NCI-H226 (cell line): ENCODE measurements around the gene NMRK1.

Experiments
- DNase-seq: peaks from one replicate; pipeline ENCODE4 v3.0.0-alpha.2; 2015

NMRK1 gene

DNA sequence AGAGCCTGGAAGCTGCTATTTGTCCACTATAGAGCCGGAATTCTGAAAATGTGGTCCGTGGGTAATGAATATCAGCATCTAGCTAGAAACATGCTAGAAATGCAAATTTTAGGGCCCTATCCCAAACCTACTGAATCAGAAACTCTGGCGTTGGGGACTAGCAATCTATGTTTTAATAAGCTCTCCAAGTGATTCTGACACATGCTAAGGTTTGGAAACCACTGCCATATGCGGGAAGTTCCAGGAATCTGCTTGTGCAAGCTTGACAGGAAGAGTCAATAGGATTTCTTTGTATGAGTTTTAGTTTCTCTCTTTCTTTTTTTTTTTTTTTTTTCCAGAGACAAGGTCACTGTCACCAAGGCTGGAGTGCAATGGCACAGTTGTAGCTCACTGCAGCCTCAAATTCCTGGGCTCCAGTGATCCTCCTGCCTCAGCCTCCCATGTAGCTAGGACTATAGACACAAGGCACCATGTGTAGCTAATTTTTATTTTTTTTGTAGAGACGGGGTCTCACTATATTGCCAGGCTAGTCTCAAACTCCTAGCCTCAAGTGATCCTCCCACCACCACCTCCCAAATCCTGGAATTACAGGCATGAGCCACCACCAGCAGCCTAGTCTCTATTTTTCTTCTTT lies 33.5 kb downstream of the NMRK1 start:
- no peak for DNase-seq

DNA sequence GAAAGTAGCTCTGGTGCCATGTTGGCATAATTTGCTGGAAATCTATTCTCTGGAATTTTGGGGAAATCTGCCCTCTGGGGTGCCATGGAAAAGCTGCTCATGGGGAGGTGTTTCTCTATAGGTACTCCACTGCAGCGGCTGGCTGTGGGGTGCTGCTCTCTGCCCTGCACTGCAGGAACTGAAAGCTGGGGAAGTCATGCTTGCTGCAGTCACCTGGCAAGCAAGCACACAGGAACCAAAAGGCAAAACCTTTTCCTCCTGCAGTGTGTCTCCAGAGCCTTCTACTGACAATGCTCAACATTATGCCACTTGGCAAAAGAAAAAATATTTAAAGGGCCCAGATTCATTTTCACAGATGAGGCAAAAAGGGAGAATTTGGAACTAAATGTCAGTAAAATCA lies 34.1 kb downstream of the NMRK1 start:
- no peak for DNase-seq

DNA sequence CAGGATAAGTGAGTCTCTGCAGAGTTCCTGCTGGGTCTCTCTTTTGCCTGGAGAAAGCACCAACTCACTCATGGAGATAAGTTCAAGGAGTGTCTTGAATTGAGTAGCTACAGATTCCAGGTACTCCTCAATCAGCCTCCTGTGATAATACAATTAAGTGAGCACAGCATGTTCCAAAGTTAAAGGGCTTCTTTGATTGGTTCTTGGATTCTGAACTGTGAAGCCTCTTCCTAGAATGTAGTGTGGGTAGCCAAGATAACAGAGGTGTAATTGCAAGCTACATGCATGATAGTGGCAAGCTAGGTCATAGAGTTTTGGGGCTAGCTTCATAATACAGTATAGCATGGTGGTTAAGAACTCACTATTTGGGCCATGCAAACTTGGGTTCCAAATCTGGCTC lies 36.7 kb downstream of the NMRK1 start:
- no peak for DNase-seq

DNA sequence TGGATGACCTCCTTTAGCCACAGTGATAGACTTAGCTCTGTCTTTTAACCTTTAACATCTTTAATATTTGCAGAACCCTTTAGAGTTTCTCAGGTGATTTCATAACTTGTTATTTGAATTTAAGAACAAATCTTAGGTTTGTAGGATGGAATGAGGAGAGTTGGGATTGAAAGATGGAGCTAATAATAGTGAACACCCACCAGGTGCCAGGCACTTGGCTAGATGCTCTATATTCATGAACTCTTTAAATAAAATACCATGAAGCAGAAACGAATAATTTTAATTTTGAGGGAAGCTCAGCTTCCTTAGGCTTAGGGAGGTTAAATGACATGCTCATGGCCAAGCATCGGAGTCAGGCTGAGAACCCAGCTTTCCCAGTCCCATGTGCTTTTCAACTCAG lies 40.4 kb downstream of the NMRK1 start:
- DNase-seq, result no peak

DNA sequence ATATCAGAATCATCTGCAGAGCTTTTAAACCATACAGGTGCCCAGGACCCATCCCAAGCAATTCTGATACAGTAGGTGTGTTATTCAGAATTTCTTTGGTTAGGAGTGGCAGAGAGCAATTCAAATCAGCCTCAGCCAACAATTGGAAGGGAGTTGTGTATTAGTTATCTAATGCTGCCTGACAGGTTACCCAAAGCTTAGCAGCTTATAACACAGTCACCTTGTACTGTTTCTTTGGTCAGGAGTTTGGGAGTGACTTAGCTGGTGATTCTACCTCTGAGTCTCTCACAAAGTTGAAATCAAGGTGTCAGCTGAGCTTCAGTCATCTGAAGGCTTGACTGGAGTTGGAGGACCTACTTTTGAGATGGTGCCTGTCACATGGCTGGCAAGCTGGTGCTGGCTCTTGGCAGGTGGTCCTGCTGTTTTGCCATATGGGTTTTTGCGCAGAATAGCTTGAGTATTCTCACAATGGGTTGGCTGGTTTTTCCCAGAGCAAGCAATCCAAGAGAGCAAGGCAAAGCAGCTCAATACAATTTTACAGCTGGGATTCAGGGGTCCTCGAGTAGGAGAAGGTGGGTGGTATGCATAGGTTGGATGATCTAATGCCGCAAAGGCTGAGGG lies 41.1 kb downstream of the NMRK1 start:
- no peak for DNase-seq

DNA sequence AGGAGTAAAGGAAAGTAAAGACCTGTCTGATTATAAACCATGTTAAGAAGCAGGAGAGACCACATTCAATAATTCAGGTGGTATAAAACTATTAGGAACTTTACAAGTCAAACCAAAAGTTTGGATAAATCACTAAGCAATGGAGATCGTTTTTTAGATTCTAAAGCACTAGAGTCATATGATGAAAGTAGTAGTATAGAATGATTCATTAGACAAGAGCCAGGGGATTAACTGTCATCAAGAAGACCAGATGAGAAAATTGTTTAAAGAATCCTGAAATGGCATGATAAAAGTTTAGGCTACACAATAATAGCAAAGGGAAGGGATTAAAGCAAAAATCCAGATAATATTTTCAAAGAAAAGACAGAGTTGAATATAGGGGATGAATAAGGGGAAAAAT lies 46.9 kb downstream of the NMRK1 start:
- DNase-seq, result no peak

DNA sequence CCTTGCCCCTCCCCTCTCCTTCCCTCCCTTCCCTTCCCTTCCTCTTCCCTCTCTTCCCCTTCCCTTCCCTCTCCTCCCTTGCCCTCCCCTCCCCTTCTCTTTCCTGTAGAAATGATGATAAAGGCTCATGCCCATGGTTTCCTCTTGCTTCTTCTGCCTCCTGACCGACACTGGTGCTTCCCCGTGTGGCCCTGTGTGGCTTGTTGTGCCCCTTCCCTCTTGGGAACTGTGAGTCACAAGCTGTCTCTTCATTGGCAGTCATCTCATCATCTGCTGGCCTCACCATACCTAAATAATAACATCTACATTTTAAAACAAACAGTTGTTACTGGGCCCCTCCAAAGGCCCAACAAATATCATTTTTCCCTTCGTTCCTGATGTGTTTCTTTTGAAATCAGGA lies 48.2 kb downstream of the NMRK1 start:
- no peak for DNase-seq

DNA sequence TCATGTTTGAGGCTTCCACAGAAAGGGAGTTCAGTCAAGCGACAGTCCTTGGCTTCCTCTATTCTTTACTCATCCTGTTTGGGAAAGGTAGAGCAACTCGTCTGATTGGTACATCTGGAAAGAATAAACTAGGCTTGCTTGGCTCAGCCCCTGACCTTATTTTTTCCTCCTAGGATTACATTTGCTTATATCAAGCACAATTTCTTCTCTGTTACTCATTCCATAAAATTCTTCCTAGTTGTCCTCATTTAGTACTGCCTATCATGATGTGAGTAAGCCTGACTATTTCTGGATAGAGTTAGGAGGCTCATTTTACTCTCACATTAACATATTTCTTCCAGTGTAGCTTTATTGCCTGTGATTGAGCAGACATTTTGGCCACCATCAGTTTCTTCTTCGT lies 48.9 kb downstream of the NMRK1 start:
- peak; percentile 51 for DNase-seq

DNA sequence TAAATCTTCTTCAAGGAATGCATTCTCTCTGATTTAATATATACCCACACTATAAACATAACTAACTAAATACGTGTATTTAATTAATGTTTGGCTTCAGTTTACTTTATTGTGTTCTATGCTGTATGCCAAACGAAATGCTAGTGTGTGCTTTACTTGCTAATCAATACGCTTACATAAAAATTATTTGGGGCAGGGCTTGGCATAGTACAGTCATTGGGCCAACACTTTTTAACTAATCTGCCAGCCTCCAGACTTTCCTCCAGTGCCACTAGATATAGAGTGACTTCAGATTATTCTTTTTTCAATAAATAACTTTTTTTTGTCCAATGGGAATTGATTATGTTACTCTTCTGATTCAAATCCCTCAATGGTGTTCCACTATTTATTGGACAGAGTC lies 51.2 kb downstream of the NMRK1 start:
- no peak for DNase-seq

DNA sequence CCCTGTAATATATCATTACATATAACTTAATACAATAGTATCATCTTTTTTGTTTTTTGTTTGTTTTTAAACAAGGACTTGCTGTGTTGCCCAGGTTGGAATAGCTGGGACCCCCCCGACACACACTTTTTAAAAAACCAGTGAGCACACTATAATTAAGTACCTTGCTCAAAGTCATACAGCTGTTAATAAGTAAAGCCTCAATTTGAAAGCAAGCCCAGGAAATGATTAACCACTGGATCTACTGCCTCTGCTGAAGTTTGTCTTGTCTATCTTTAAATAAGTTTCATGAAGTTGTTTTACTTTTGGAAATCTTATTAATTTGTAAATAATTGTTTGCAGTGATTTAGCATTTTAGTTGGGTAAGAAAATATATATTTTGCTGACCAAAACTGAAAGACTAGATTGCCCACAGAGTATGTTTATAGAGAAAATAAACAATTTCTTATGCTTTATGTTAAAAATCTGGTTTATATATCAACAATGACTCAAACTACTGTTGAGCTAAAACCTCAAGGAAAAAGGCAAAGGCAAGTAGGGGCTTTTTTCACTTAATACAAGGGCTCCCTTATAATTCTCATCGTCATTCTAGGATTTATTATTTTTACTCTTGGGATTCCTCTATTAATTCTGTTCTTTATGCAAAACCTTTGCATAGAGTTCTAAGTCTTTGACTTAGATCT lies 54.0 kb downstream of the NMRK1 start:
- DNase-seq, result no peak

DNA sequence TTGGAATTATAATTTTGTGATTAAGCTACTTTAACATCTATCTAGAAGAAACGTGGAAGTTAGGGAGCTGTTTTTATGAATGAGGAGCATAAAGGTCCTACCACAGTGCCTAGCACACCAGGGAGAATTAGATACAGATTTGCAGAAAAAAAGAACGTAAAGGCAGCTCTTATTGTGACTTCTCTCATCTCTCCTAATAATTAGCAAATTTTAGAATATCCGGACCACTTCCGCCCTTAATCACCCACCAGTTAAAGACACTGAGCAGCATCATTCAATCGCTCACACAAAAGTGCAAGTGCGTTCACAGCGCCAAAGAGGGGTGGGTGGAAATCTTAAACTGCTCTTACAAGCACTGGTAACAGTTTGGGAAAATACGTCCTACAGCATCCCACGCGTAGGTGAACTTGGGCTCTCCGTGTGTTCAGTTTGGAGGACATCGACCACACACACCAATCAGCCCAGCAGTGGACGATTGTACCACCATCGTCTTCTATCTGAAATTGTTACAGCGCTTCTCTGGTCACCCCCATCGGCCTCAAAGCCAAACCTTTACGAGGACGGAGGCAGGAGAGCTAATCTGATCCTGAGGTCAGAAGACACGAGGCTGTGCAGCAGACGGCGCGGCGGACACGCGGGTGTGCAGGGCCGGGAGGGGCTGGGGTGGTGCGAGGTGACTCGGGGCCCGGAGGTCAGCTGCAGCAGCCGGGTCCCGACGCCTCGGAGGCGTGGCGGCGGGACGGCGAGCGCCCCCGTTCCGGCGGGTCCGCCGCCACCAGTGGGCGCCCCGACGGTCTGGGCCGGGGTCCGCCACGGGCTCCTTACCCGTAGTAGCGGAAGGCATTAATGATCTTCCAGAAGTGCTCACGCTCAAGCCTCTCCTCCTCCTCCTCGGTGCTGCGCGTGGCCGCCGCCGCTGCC lies 60.5 kb downstream of the NMRK1 start:
- DNase-seq, result peak; percentile 11

DNA sequence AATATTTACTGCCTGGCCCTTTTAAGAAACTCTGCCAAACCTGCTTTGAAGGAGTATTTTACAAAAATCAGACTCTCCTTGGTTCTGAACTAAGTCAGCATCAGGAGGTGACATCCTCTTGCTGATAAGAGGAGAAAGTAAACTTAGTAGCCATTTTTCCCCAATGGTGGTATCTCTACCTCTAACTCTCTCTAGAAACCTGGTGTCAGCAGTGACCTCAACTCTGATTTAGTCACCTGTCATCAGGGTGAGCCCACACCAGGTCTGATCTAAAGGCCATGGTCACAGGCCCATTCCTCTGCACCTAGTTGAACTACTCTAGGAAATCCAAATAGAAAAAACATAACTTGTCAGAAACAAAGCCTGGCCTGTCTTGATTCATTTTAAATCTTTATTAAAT lies 64.1 kb downstream of the NMRK1 start:
- no peak for DNase-seq

DNA sequence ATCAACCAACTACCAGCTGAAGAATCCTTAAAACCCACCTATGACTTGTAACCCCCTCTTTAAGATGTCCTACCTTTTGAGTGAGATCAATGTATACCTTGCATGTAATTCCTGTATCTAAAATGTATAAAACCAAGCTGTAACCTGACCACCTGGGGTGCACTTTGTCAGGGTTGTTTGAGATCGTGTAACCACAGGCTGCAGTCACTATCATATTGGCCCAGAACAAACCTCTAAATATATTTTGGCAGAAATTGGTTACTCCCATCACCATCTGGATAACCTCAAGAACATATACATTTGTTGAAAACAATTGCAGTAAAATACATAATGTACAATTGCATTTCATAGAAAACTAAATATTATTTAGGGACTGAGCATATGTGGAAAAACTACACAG lies 68.3 kb downstream of the NMRK1 start:
- DNase-seq, result no peak

DNA sequence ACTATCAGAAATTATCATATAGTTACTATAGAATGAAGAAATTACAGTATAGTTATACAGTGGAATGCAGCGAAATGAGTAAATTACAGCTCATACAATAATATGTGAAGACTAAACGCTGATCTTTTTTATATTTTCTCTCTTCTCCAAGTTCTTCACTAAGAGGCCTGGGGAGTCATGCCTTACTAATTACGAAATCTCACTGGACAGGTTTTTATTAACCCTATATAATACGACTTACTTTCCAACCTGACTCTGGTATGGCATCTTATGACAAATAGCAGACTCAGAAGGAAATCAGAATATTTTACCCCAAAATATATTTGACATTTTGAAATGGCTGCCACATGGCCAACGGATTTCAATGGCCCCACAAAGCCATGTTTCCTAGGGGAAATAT lies 68.9 kb downstream of the NMRK1 start:
- no peak for DNase-seq

DNA sequence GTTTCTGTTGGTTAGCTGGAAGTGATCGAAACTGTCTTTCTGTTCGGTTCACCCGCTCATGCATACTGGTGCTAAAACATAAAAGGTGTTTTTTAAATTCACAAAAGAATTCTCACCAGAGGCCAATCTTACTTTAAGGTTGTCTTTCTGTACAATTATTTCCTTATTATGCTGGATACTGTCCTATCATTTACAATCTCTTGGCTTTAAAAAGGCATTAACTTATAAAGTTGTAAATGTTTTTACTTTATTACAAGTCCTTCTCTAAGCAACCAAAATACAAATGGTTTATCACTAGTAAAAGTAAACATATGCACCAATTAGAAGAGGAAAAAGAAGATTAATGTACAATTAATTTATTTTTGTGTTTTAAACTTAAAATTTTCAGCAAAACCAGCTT lies 70.6 kb downstream of the NMRK1 start:
- no peak for DNase-seq

DNA sequence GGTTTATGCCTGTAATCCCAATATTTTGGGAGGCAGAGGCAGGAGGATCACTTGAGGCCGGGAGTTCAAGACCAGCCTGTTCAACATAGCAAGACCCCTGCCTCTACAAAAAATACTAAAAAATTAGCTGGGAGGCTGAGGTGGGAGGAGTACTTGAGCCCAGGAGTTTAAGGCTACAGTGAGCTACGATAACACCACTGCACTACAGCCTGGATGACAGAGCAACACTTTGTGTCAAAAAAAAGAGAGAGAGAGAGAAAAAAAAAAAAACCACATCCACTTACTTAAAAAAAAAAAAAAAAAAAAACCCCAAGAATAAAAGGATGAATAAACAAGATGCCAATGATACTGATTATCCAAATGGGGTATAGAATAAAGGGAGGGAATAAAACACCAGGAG lies 74.2 kb downstream of the NMRK1 start:
- DNase-seq, result no peak
